Measurements from ENCODE around the gene IFRD1. TPM values are rescaled to one million over a fixed set of nuclear protein-coding genes. Genes with fewer than 3 reads are reported as not detected.

Gene IFRD1
- total RNA-seq, 1 experiment from 2014 or later: 67.8 TPM

DNA sequence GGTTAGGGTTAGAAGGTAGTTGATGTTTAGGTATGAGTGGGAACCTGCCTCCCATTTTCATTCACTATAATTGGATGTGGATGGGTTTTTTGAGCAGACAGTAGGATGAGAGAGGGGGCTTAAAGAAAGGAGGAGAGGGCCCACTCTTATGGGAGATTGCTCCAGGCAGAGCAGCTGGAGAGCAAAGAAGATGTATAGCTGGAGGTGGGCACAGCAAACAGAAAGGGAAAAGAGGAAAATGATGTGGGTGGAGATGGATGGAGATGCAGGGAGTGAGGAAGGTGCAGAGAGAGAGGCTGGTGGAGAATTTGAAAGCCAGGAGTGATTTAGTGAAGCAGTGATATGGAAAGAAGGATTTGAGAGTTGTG lies 60.5 kb downstream of the IFRD1 start:
- Histone ChIP-seq H3K79me1 (ENCODE audit: insufficient read depth, low read depth, low read length, poor library complexity, severe bottlenecking) (no peaks in the 10 kb centered on the region), H3K4ac (ENCODE audit: low read depth, low read length) (no peak overlapping the region), H3K18ac (ENCODE audit: insufficient read length, low read depth, low read length) (no peak overlapping the region), H3K4me1 (ENCODE audit: insufficient read depth, low read length) (no peaks in the 10 kb centered on the region), H4K20me1 (ENCODE audit: control insufficient read depth, insufficient read depth, insufficient read length) (no peaks in the 10 kb centered on the region), H3K4me2 (ENCODE audit: insufficient read depth, insufficient read length, low read length) (no peak overlapping the region), H2BK5ac (ENCODE audit: insufficient read length, low read length) (no peak overlapping the region), H3K23ac (ENCODE audit: insufficient read length, low read depth, low read length) (no peak overlapping the region), H2BK15ac (ENCODE audit: low read depth, low read length) (no peak overlapping the region), H3T11ph (ENCODE audit: low read length) (no peak overlapping the region), H2BK20ac (ENCODE audit: low read depth, low read length, poor library complexity, severe bottlenecking) (no peak overlapping the region), H4K91ac (ENCODE audit: insufficient read length, low read depth, low read length) (no peak overlapping the region), H2BK120ac (ENCODE audit: low read depth, low read length, poor library complexity, severe bottlenecking) (no peak overlapping the region), H4K8ac (replicated peaks; ENCODE audit: insufficient read length, low read depth, low read length) (no peak overlapping the region), H3K79me2 (ENCODE audit: insufficient read depth, low read length) (no peaks in the 10 kb centered on the region), H3K23me2 (ENCODE audit: insufficient read length, low read depth, low read length, poor library complexity, severe bottlenecking) (no peaks in the 10 kb centered on the region), H3K27ac (ENCODE audit: insufficient read length, low read depth, low read length) (no peak overlapping the region), H3K14ac (ENCODE audit: insufficient read depth, low read length) (no peak overlapping the region), H2AK5ac (ENCODE audit: insufficient read length, low read length) (no peak overlapping the region), H3K56ac (ENCODE audit: insufficient read length, low read depth, low read length) (no peak overlapping the region), H4K5ac (ENCODE audit: insufficient read length, low read depth, low read length) (no peak overlapping the region), H2BK12ac (ENCODE audit: insufficient read length, low read depth, low read length) (no peak overlapping the region), H3K9me3 (ENCODE audit: control insufficient read depth, low read depth, low read length) (no peaks in the 10 kb centered on the region), H3K27me3 (ENCODE audit: insufficient read depth, low read length) (no peaks in the 10 kb centered on the region), H2AFZ (ENCODE audit: low read length) (no peak overlapping the region), H3K9ac (ENCODE audit: extremely low read depth, insufficient read length, low read length) (no peak overlapping the region)
- TF ChIP-seq, protein P1, sequence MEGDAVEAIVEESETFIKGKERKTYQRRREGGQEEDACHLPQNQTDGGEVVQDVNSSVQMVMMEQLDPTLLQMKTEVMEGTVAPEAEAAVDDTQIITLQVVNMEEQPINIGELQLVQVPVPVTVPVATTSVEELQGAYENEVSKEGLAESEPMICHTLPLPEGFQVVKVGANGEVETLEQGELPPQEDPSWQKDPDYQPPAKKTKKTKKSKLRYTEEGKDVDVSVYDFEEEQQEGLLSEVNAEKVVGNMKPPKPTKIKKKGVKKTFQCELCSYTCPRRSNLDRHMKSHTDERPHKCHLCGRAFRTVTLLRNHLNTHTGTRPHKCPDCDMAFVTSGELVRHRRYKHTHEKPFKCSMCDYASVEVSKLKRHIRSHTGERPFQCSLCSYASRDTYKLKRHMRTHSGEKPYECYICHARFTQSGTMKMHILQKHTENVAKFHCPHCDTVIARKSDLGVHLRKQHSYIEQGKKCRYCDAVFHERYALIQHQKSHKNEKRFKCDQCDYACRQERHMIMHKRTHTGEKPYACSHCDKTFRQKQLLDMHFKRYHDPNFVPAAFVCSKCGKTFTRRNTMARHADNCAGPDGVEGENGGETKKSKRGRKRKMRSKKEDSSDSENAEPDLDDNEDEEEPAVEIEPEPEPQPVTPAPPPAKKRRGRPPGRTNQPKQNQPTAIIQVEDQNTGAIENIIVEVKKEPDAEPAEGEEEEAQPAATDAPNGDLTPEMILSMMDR (conservative IDR thresholded peaks at IDR 0.05): no peak
- Mint-ChIP-seq H3K4me1 (no peaks in the 10 kb centered on the region), H3K4me3 (no peak overlapping the region), H3K9me3 (no peaks in the 10 kb centered on the region; a peak in 1 of 5 replicates), H3K27ac (no peak overlapping the region), H3K27me3 (ENCODE audit: low read depth) (peaks cover 1% of the 10 kb centered on the region), H3K36me3 (ENCODE audit: insufficient read depth in 1 of 3, low read depth in 3 of 3) (no peaks in the 10 kb centered on the region)
- DNase-seq: no peak
